B cell (primary cell): ENCODE data around the gene BST1. TPM values are rescaled to one million over a fixed set of nuclear protein-coding genes. Genes with fewer than 3 reads are reported as not detected.

ENCODE experiments used
- ATAC-seq: fragments of 200-7000 bp; cut with Tn5 transposase; one replicate; pipeline ENCODE4 v1.10.0; 2021; ENCODE audit warnings: low read depth, mild to moderate bottlenecking, moderate number of reproducible peaks, moderate library complexity
- CTCF ChIA-PET: fragments of 350-600 bp; sonication (Branson Sonifier 250); formaldehyde crosslinking; loops from one replicate; lab custom pipeline; 2021; ENCODE audit warnings: antibody characterized with exemption, inconsistent platforms; lab: Charles Lee
- POLR2A ChIA-PET: fragments of 350-600 bp; sonication (Branson Sonifier 250); formaldehyde crosslinking; loops from one replicate; lab custom pipeline; 2021; ENCODE audit warnings: antibody characterized with exemption; lab: Charles Lee
- DNase-seq: peaks from one replicate; pipeline ENCODE4 v3.0.0; 2013
- H2AFZ ChIP-seq: 2 replicates; pipeline ENCODE4 v1.6.1; 2012; ENCODE audit warnings: mild to moderate bottlenecking, low read depth, low read length; ENCODE audit not compliant: insufficient read depth, poor library complexity, severe bottlenecking
- H3K27ac ChIP-seq, 2 donors: 1 replicate in 1 of 2; 2 replicates in 1 of 2; pipeline ENCODE4 v1.5.1; 2012 to 2013; ENCODE audit warnings: low read length in 2 of 2, mild to moderate bottlenecking in 2 of 2, moderate library complexity in 1 of 2
- H3K27me3 ChIP-seq, 4 experiments: fragments of 200-600 bp in 1 of 4; sonication (generic) in 1 of 4; replicated peaks in 1 of 4; 1 replicate in 2 of 4; 2 replicates in 2 of 4; pipeline versions ENCODE4 v1.6.1 to v1.7.0; 2013 to 2016; ENCODE audit warnings: low read length in 3 of 4, mild to moderate bottlenecking in 2 of 4, mixed read lengths in 1 of 4, moderate library complexity in 1 of 4; ENCODE audit not compliant: insufficient read depth in 4 of 4, control insufficient read depth in 3 of 4; ENCODE audit errors: control extremely low read depth in 1 of 4
- H3K36me3 ChIP-seq, 2 experiments: replicated peaks in 1 of 2; 1 replicate in 1 of 2; 2 replicates in 1 of 2; pipeline versions ENCODE4 v1.6.1 to v1.7.1; 2013; ENCODE audit warnings: low read length in 1 of 2; ENCODE audit not compliant: insufficient read depth in 2 of 2, control insufficient read depth in 1 of 2; ENCODE audit errors: control extremely low read depth in 1 of 2, extremely low read depth in 1 of 2
- H3K4me1 ChIP-seq, 2 donors: fragments of 200-600 bp in 1 of 2; sonication (generic) in 1 of 2; 1 replicate in 1 of 2; 2 replicates in 1 of 2; pipeline versions ENCODE4 v1.5.1 to v1.6.1; 2013 to 2017; ENCODE audit warnings: low read length in 2 of 2; ENCODE audit not compliant: control insufficient read depth in 2 of 2, insufficient read depth in 2 of 2
- H3K4me2 ChIP-seq: replicated peaks from 2 replicates; pipeline ENCODE3; 2012; ENCODE audit warnings: mild to moderate bottlenecking, low read depth, low read length; ENCODE audit not compliant: poor library complexity, severe bottlenecking
- H3K4me3 ChIP-seq, 5 experiments: fragments of 200-600 bp in 1 of 5; sonication (generic) in 1 of 5; 1 replicate in 3 of 5; 2 replicates in 2 of 5; pipeline versions ENCODE4 v1.5.1 to v1.7.0; 2011 to 2016; ENCODE audit warnings: low read length in 4 of 5, mild to moderate bottlenecking in 4 of 5, low read depth in 2 of 5, control low read depth in 1 of 5, moderate library complexity in 1 of 5; ENCODE audit not compliant: insufficient read depth in 1 of 5; ENCODE audit errors: control extremely low read depth in 1 of 5, extremely low read depth in 1 of 5
- H3K79me2 ChIP-seq: fragments of 200-600 bp; sonication (generic); one replicate; pipeline ENCODE4 v1.6.0; 2016; ENCODE audit warnings: low read length; ENCODE audit not compliant: control insufficient read depth, insufficient read depth
- H3K9ac ChIP-seq: fragments of 200-600 bp; sonication (generic); 2 replicates; pipeline ENCODE4 v1.6.1; 2017; ENCODE audit warnings: mild to moderate bottlenecking, low read length, moderate library complexity
- H3K9me3 ChIP-seq, 3 donors: one replicate each; pipeline versions ENCODE4 v1.6.1 to v1.7.1; 2013; ENCODE audit warnings: low read length in 2 of 3; ENCODE audit not compliant: control insufficient read depth in 2 of 3, insufficient read depth in 1 of 3; ENCODE audit errors: control extremely low read depth in 1 of 3
- H4K20me1 ChIP-seq: 2 replicates; pipeline ENCODE4 v1.6.0; 2012; ENCODE audit warnings: mild to moderate bottlenecking, low read length; ENCODE audit not compliant: insufficient read depth, control insufficient read depth, poor library complexity, severe bottlenecking
- H3K27ac Mint-ChIP-seq: one replicate; pipeline ENCODE4 v1.8.0; 2021; ENCODE audit warnings: mixed read lengths
- H3K27me3 Mint-ChIP-seq: one replicate; pipeline ENCODE4 v1.8.0; 2021; ENCODE audit warnings: mixed read lengths
- H3K4me1 Mint-ChIP-seq: one replicate; pipeline ENCODE4 v1.8.0; 2021; ENCODE audit warnings: mixed read lengths
- H3K4me3 Mint-ChIP-seq: one replicate; pipeline ENCODE4 v1.8.0; 2021; ENCODE audit warnings: mixed read lengths
- H3K9me3 Mint-ChIP-seq: one replicate; pipeline ENCODE4 v1.8.0; 2022; ENCODE audit warnings: mixed read lengths; ENCODE audit not compliant: insufficient read depth
- EZH2 ChIP-seq: IDR thresholded peaks from 2 replicates; pipeline ENCODE4 v1.6.1; 2012; ENCODE audit warnings: borderline replicate concordance, low read depth, mild to moderate bottlenecking, moderate library complexity, low read length; ENCODE audit not compliant: insufficient read depth, poor library complexity, severe bottlenecking
- WGBS: methylation state at CpG from one replicate; pipeline ENCODE4 v1.1.5; 2013; ENCODE audit warnings: missing lambda C conversion rate; ENCODE audit not compliant: insufficient coverage; 5-methylcytosine and 5-hydroxymethylcytosine counted together
- intact Hi-C: fragments of 100-400 bp; cut with micrococcal nuclease; formaldehyde crosslinking; loops from one replicate; pipeline ENCODE4 v1.10.0; 2022
- polyA plus RNA-seq: library from polyadenylated mRNA; depleted of rRNA; stranded (reverse); fragments of >200 nt; gene quantifications from 2 replicates; pipeline ENCODE4 v1.2.3, GENCODE V29; 2012
- total RNA-seq, 2 donors: library from RNA; stranded (reverse); fragments of 120-200 nt in 1 of 2; gene quantifications; 1 replicate in 1 of 2; 2 replicates in 1 of 2; pipeline versions ENCODE4 v1.2.3 to v1.2.4, GENCODE V29; 2013 to 2022
- TF ChIP-seq, protein P1 (sequence below): fragments of 200-600 bp; IDR thresholded peaks from one replicate; pipeline ENCODE4 v1.8.0; 2022; ENCODE audit warnings: antibody characterized with exemption, mild to moderate bottlenecking

The BST1 gene
- total and polyA plus RNA-seq, 2 donors (not counting 1 experiment from before 2014, with no cell fraction given) = 0.32 to 1.00 TPM

DNA sequence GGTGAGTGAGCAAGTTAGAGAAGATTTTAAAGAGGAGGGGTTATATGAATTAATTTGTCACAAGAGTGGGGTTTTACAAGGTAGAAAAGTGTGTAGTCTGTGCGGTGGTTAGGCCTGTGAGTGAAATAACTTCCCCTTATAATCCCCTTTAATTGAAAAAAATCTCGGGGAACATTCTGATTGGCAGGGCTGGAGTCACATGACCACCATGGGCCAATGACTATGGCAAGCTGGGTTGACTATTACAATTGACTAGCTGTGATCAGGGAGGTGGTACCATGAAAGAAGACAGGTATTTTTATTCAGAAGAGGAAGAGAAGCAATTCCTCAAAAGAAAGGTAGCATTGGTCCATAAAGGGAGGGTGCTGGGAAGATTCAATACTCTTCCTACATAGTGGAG is 48.3 kb downstream of the BST1 start:
- Histone ChIP-seq H3K9ac (no peak overlapping the region), H3K27me3 (no peaks in the 10 kb centered on the region), H4K20me1 (no peaks in the 10 kb centered on the region), H3K27ac (no peak overlapping the region), H3K36me3 (no peaks in the 10 kb centered on the region), H3K9me3 (peaks cover 0 to 3% (median 3%) of the 10 kb centered on the region in 3 donors), H3K4me1 (peaks cover 11 to 16% of the 10 kb centered on the region in 2 donors), H3K4me2 (no peak overlapping the region), H3K4me3 (no peak overlapping the region), H2AFZ (no peak overlapping the region), H3K79me2 (no peaks in the 10 kb centered on the region)
- Mint-ChIP-seq H3K9me3 (peaks cover 8% of the 10 kb centered on the region), H3K4me1 (peaks cover 22% of the 10 kb centered on the region), H3K27ac (no peak overlapping the region), H3K27me3 (no peaks in the 10 kb centered on the region), H3K4me3 (no peak overlapping the region)
- CTCF ChIA-PET = no interaction called here
- TF ChIP-seq, protein P1, sequence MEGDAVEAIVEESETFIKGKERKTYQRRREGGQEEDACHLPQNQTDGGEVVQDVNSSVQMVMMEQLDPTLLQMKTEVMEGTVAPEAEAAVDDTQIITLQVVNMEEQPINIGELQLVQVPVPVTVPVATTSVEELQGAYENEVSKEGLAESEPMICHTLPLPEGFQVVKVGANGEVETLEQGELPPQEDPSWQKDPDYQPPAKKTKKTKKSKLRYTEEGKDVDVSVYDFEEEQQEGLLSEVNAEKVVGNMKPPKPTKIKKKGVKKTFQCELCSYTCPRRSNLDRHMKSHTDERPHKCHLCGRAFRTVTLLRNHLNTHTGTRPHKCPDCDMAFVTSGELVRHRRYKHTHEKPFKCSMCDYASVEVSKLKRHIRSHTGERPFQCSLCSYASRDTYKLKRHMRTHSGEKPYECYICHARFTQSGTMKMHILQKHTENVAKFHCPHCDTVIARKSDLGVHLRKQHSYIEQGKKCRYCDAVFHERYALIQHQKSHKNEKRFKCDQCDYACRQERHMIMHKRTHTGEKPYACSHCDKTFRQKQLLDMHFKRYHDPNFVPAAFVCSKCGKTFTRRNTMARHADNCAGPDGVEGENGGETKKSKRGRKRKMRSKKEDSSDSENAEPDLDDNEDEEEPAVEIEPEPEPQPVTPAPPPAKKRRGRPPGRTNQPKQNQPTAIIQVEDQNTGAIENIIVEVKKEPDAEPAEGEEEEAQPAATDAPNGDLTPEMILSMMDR = no peak
- no peak for TF ChIP-seq EZH2
- POLR2A ChIA-PET = no interaction called here
- WGBS = 100% methylated on average over 1 of the region's 2 CpGs
- intact Hi-C loops = no loop called here
- no peak for ATAC-seq
- DNase-seq = no peak

DNA sequence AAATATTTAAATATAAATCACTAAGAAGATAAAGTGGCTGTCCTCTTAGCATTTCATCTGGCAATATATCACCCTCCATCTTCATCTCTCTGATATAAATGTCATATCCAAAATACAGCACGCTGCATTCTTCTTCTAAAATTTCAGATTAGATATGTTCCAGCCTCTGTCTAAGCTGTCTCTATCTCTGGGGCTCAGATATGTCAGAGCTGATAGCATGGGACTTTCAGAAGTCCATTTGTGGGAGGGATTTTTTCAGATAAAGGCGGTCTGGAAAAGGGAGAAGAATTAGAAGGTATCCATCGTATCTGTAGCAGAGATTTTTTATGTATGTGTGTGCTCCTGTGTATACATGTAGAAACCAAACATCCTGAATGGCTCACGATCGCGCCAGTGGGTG is 50.2 kb downstream of the BST1 start:
- intact Hi-C loops = no loop called here
- H3K9me3 Mint-ChIP-seq = peaks cover 6% of the 10 kb centered on the region
- no peak overlapping the region for H3K27ac Mint-ChIP-seq
- Histone ChIP-seq H4K20me1 (no peaks in the 10 kb centered on the region), H3K4me3 (no peak overlapping the region), H3K4me1 (peaks cover 24 to 28% of the 10 kb centered on the region in 2 donors), H3K9me3 (no peaks in the 10 kb centered on the region), H2AFZ (no peak overlapping the region), H3K36me3 (no peaks in the 10 kb centered on the region), H3K27me3 (no peaks in the 10 kb centered on the region), H3K79me2 (no peaks in the 10 kb centered on the region), H3K9ac (no peak overlapping the region), H3K4me2 (no peak overlapping the region), H3K27ac (no peak overlapping the region)
- CTCF ChIA-PET = no interaction called here
- TF ChIP-seq, protein P1 = no peak
- TF ChIP-seq EZH2 = no peak
- DNase-seq = no peak
- POLR2A ChIA-PET = no interaction called here
- no peak for ATAC-seq
- H3K27me3 Mint-ChIP-seq = no peaks in the 10 kb centered on the region
- H3K4me1 Mint-ChIP-seq = peaks cover 34% of the 10 kb centered on the region
- no peak overlapping the region for H3K4me3 Mint-ChIP-seq
- WGBS = 100% methylated on average over 2 of the region's 6 CpGs
